GM18951 (cell line): ENCODE results near the gene LACTB.

Source experiments
- POLR2A ChIP-seq: IDR thresholded peaks from 4 replicates; pipeline ENCODE4 v1.6.1; 2011; ENCODE audit warnings: mild to moderate bottlenecking; ENCODE audit not compliant: insufficient read length, insufficient read depth; ENCODE audit errors: extremely low read depth
- in situ Hi-C: fragments of 300-500 bp; cut with MboI; formaldehyde crosslinking; loops from one replicate; pipeline ENCODE4 v1.12.0; 2022; ENCODE audit warnings: low sequenced_read_pairs, mixed read lengths, inconsistent platforms; ENCODE audit not compliant: unreplicated experiment

Gene LACTB

GRCh38 chr15:63157118-63157843 is 35.6 kb downstream of the LACTB start, which contains the start of gene RPS27L:
Gene RPS27L, minus strand, starts transcription at chr15:63157477. Its CDS starts 72 bp downstream, at chr15:63157405.
- TF ChIP-seq POLR2A: peak; percentile 98
- in situ Hi-C loops: no loop called here

GRCh38 chr15:63157891-63158431 is 36.3 kb downstream of the LACTB start:
- in situ Hi-C loops: no loop called here
- no peak for TF ChIP-seq POLR2A

GRCh38 chr15:63160638-63161037 is 39.0 kb downstream of the LACTB start:
- TF ChIP-seq POLR2A: no peak
- in situ Hi-C loops: no loop called here

GRCh38 chr15:63163217-63163616 is 41.6 kb downstream of the LACTB start:
- in situ Hi-C loops: no loop called here
- TF ChIP-seq POLR2A: no peak

GRCh38 chr15:63165166-63165859 is 43.7 kb downstream of the LACTB start:
- TF ChIP-seq POLR2A: no peak
- in situ Hi-C loops: no loop called here

- in situ Hi-C loops: no loop called here
- TF ChIP-seq POLR2A: no peak
Observed at GRCh38 chr15:63166219-63166618, 44.6 kb downstream of the LACTB start.

GRCh38 chr15:63169788-63170187 is 48.1 kb downstream of the LACTB start:
- no peak for TF ChIP-seq POLR2A
- in situ Hi-C loops: no loop called here

DNA sequence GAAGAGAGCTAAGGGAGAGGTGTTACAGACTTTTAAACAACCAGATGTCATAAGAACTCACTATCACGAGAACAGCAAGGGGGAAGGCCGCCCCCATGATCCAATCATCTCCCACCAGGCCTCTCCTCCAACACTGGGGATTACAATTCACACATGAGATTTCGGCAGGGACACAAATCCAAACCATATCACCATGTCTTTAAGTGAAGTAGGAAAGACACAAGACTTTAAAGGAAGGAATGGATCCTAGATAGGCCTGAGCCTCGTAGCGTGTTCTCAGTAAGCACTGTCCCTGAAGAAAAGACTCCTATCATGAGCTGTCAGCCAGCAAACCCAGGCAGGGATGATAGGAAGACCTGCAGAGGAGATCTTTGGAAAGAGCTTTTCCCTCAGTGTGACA is 50.7 kb downstream of the LACTB start:
- TF ChIP-seq POLR2A: no peak
- in situ Hi-C loops: no loop called here

DNA sequence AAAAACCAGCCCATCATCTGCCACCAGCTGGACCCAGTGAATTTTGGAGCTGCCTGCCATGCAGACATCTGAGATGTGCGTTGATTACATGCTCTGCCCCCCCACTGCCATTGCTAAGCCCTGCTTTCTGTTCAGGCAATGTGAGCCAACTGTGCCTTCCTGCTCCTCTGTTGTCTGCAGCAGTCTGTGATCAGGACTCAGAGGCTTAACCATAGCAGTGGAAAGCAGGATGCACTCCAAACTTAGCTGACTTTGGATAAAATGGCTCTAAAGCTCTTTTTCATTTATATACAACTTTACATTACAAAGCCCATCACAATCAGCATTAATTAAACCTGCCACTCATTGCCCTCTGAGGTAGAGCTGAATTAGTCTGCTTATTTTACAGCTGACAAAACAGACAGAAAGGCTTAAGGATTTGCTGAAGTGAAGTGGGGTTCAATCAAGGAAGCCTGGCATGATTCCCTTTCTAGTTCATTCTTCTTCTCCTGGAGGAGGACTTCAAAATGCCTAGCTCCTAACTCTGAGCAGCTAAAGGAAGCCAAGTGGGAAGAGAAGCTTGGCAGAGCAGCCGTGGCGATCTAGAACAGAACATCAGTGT is 51.3 kb downstream of the LACTB start:
- in situ Hi-C loops: no loop called here
- no peak for TF ChIP-seq POLR2A

DNA sequence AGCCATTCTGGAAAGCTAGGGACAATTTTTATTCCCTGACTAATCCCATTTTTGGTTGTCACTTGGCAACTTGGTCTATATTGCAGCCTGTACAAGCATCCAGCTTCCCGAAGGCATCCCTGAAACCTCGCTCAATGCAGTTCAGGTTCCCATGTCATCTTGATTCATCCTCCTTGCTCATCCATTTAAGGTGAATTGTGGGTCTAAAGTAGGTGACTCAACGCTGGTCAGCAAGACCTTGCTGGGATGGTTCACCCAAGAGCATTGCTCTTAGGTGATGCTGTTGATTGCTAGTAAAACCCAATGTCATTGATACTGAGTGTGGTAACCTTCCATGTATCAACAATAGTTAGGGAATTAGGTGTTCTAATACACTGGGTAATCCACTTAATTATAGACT is 54.6 kb downstream of the LACTB start:
- in situ Hi-C loops: no loop called here
- TF ChIP-seq POLR2A: no peak

- no peak for TF ChIP-seq POLR2A
- in situ Hi-C loops: no loop called here
Observed at GRCh38 chr15:63178034-63178433, 56.4 kb downstream of the LACTB start.

GRCh38 chr15:63180746-63181145 is 59.1 kb downstream of the LACTB start:
- no peak for TF ChIP-seq POLR2A
- in situ Hi-C loops: no loop called here

- no peak for TF ChIP-seq POLR2A
- in situ Hi-C loops: no loop called here
Observed at GRCh38 chr15:63181648-63182047, 60.0 kb downstream of the LACTB start.
